CD4-positive, alpha-beta memory T cell (primary cell): ENCODE data around the gene CAMSAP2. TPM values are rescaled to one million over a fixed set of nuclear protein-coding genes. Genes with fewer than 3 reads are reported as not detected.

ENCODE experiments used
- CTCF ChIA-PET: fragments of 350-600 bp; sonication (Branson Sonifier 250); formaldehyde crosslinking; loops from one replicate; lab custom pipeline; 2021; ENCODE audit warnings: inconsistent platforms; ENCODE audit not compliant: partially characterized antibody; lab: Charles Lee
- POLR2A ChIA-PET: fragments of 350-600 bp; sonication (Branson Sonifier 250); formaldehyde crosslinking; loops from one replicate; lab custom pipeline; 2021; ENCODE audit not compliant: partially characterized antibody; lab: Charles Lee
- DNase-seq, 5 donors: peaks; one replicate each; pipeline versions ENCODE4 v3.0.0 to v3.0.0-alpha.2; 2020 to 2022; ENCODE audit warnings: mixed read lengths in 1 of 5
- H3K27ac ChIP-seq: one replicate; pipeline ENCODE4 v1.7.0; 2013; ENCODE audit warnings: low read depth, low read length
- H3K27me3 ChIP-seq: 2 replicates; pipeline ENCODE4 v1.7.0; 2013; ENCODE audit warnings: mild to moderate bottlenecking, low read length, moderate library complexity; ENCODE audit not compliant: insufficient read depth
- H3K36me3 ChIP-seq: 2 replicates; pipeline ENCODE4 v1.7.0; 2013; ENCODE audit warnings: mild to moderate bottlenecking, low read length, moderate library complexity; ENCODE audit not compliant: insufficient read depth
- H3K4me1 ChIP-seq: 2 replicates; pipeline ENCODE4 v1.7.0; 2013; ENCODE audit warnings: mild to moderate bottlenecking, low read length, moderate library complexity; ENCODE audit not compliant: insufficient read depth
- H3K4me3 ChIP-seq, 2 donors: one replicate each; pipeline ENCODE4 v1.7.0; 2013; ENCODE audit warnings: low read length in 2 of 2, mild to moderate bottlenecking in 1 of 2
- H3K9me3 ChIP-seq, 2 donors: one replicate each; pipeline ENCODE4 v1.7.0; 2013; ENCODE audit warnings: low read length in 2 of 2, control low read depth in 1 of 2; ENCODE audit not compliant: control insufficient read depth in 1 of 2
- H3K27ac Mint-ChIP-seq, 7 donors: one replicate each; pipeline ENCODE4 v1.8.0; 2020 to 2021; ENCODE audit warnings: mixed read lengths in 7 of 7, mild to moderate bottlenecking in 6 of 7, inconsistent platforms in 3 of 7, moderate library complexity in 3 of 7
- H3K27me3 Mint-ChIP-seq, 2 donors: one replicate each; pipeline ENCODE4 v1.8.0; 2020 to 2021; ENCODE audit warnings: mixed read lengths in 2 of 2
- H3K36me3 Mint-ChIP-seq, 2 donors: one replicate each; pipeline ENCODE4 v1.8.0; 2020 to 2021; ENCODE audit warnings: mixed read lengths in 2 of 2, inconsistent platforms in 1 of 2, mild to moderate bottlenecking in 1 of 2
- H3K4me1 Mint-ChIP-seq, 4 donors: one replicate each; pipeline ENCODE4 v1.8.0; 2020 to 2021; ENCODE audit warnings: mixed read lengths in 4 of 4, mild to moderate bottlenecking in 1 of 4
- H3K4me3 Mint-ChIP-seq, 8 donors: one replicate each; pipeline ENCODE4 v1.8.0; 2020 to 2021; ENCODE audit warnings: mixed read lengths in 8 of 8, mild to moderate bottlenecking in 7 of 8, moderate library complexity in 6 of 8, inconsistent platforms in 3 of 8
- H3K9me3 Mint-ChIP-seq, 8 donors: one replicate each; pipeline ENCODE4 v1.8.0; 2020 to 2021; ENCODE audit warnings: mixed read lengths in 8 of 8, mild to moderate bottlenecking in 5 of 8, inconsistent platforms in 3 of 8, moderate library complexity in 1 of 8
- intact Hi-C: fragments of 100-400 bp; cut with micrococcal nuclease; formaldehyde crosslinking; loops from one replicate; pipeline ENCODE4 v1.15.1; 2023
- polyA plus RNA-seq, 2 donors: library from polyadenylated mRNA; unstranded; fragments of 300-500 nt; fragmentation: Illumina TruSeq; gene quantifications; one replicate each; pipeline ENCODE4 v1.2.3, GENCODE V29; 2021
- total RNA-seq, 2 experiments: library from RNA; stranded (reverse); gene quantifications; one replicate each; pipeline ENCODE4 v1.2.3, GENCODE V29; 2021

Gene CAMSAP2
- total and polyA plus RNA-seq, 4 experiments from 2014 or later, result 1.1 to 7.5 (median 3.7) TPM

GRCh38 chr1:200845360-200845759 lies 106.7 kb downstream of the CAMSAP2 start:
- Mint-ChIP-seq H3K27me3 (peaks cover 0 to 1% of the 10 kb centered on the region in 2 donors), H3K27ac (no peak overlapping the region), H3K4me3 (no peak overlapping the region), H3K36me3 (peaks cover 9 to 27% of the 10 kb centered on the region in 2 donors), H3K9me3 (no peaks in the 10 kb centered on the region), H3K4me1 (no peaks in the 10 kb centered on the region)
- intact Hi-C loops, result no loop called here
- H3K4me3 ChIP-seq, result no peak overlapping the region
- no peaks in the 10 kb centered on the region for H3K36me3 ChIP-seq
- no peaks in the 10 kb centered on the region for H3K4me1 ChIP-seq
- H3K27me3 ChIP-seq, result no peaks in the 10 kb centered on the region
- DNase-seq, result no peak
- ChIA-PET POLR2A (no interaction called here), CTCF (no interaction called here)
- no peak overlapping the region for H3K27ac ChIP-seq
- no peaks in the 10 kb centered on the region for H3K9me3 ChIP-seq

GRCh38 chr1:200846398-200846797 lies 107.7 kb downstream of the CAMSAP2 start:
- Mint-ChIP-seq H3K27ac (no peak overlapping the region), H3K9me3 (no peaks in the 10 kb centered on the region), H3K4me3 (no peak overlapping the region), H3K36me3 (peaks cover 12 to 28% of the 10 kb centered on the region in 2 donors), H3K27me3 (peaks cover 0 to 1% of the 10 kb centered on the region in 2 donors), H3K4me1 (no peaks in the 10 kb centered on the region)
- intact Hi-C loops, result no loop called here
- no peaks in the 10 kb centered on the region for H3K27me3 ChIP-seq
- CTCF ChIA-PET, result no interaction called here
- POLR2A ChIA-PET, result no interaction called here
- no peaks in the 10 kb centered on the region for H3K4me1 ChIP-seq
- H3K27ac ChIP-seq, result no peak overlapping the region
- H3K9me3 ChIP-seq, result no peaks in the 10 kb centered on the region
- no peak for DNase-seq
- no peak overlapping the region for H3K4me3 ChIP-seq
- H3K36me3 ChIP-seq, result no peaks in the 10 kb centered on the region

GRCh38 chr1:200849430-200849829 lies 110.7 kb downstream of the CAMSAP2 start:
- CTCF ChIA-PET, result no interaction called here
- intact Hi-C loops, result no loop called here
- POLR2A ChIA-PET, result no interaction called here
- H3K27me3 ChIP-seq, result no peaks in the 10 kb centered on the region
- H3K27me3 Mint-ChIP-seq, result no peaks in the 10 kb centered on the region
- no peaks in the 10 kb centered on the region for H3K4me1 ChIP-seq
- no peaks in the 10 kb centered on the region for H3K9me3 Mint-ChIP-seq
- no peak overlapping the region for H3K4me3 ChIP-seq
- no peaks in the 10 kb centered on the region for H3K36me3 ChIP-seq
- H3K9me3 ChIP-seq, result no peaks in the 10 kb centered on the region
- H3K27ac ChIP-seq, result no peak overlapping the region
- peaks cover 0 to 5% (median 4%) of the 10 kb centered on the region in 4 donors for H3K4me1 Mint-ChIP-seq
- no peak overlapping the region for H3K4me3 Mint-ChIP-seq
- H3K36me3 Mint-ChIP-seq, result peaks cover 10 to 31% of the 10 kb centered on the region in 2 donors
- no peak overlapping the region for H3K27ac Mint-ChIP-seq
- DNase-seq, result no peak

- Histone ChIP-seq H3K36me3 (no peaks in the 10 kb centered on the region), H3K9me3 (no peaks in the 10 kb centered on the region), H3K4me3 (no peak overlapping the region), H3K4me1 (no peaks in the 10 kb centered on the region), H3K27ac (no peak overlapping the region), H3K27me3 (no peaks in the 10 kb centered on the region)
- CTCF ChIA-PET, result no interaction called here
- peaks cover 0 to 5% (median 4%) of the 10 kb centered on the region in 4 donors for H3K4me1 Mint-ChIP-seq
- intact Hi-C loops, result no loop called here
- H3K27me3 Mint-ChIP-seq, result no peaks in the 10 kb centered on the region
- no peak overlapping the region for H3K4me3 Mint-ChIP-seq
- peaks cover 10 to 31% of the 10 kb centered on the region in 2 donors for H3K36me3 Mint-ChIP-seq
- POLR2A ChIA-PET, result interaction anchor here (1.5 kb wide), 1 partner anchor 9 kb away, joined by 5 read pairs; no protein-coding TSS in a partner anchor
- H3K27ac Mint-ChIP-seq, result no peak overlapping the region
- DNase-seq, result no peak
- no peaks in the 10 kb centered on the region for H3K9me3 Mint-ChIP-seq
These were observed 111.9 kb downstream of the CAMSAP2 start for GRCh38 chr1:200850554-200850953.

GRCh38 chr1:200856716-200857357 lies 118.1 kb downstream of the CAMSAP2 start:
- no peak overlapping the region for H3K4me3 Mint-ChIP-seq
- Histone ChIP-seq H3K4me1 (peaks cover 2% of the 10 kb centered on the region), H3K27ac (no peak overlapping the region), H3K4me3 (no peak overlapping the region), H3K9me3 (no peaks in the 10 kb centered on the region), H3K27me3 (no peaks in the 10 kb centered on the region), H3K36me3 (no peaks in the 10 kb centered on the region)
- CTCF ChIA-PET, result interaction anchor here (1.3 kb wide), 1 partner anchor 13 kb away, joined by 4 read pairs; no protein-coding TSS in a partner anchor
- peaks cover 3 to 11% of the 10 kb centered on the region in 2 donors for H3K36me3 Mint-ChIP-seq
- no peaks in the 10 kb centered on the region for H3K27me3 Mint-ChIP-seq
- H3K9me3 Mint-ChIP-seq, result no peaks in the 10 kb centered on the region
- POLR2A ChIA-PET, result interaction anchor here (1.1 to 1.3 kb wide), 2 partner anchors 16 to 22 kb away, joined by 3 read pairs; partner anchors contain the start of gene GPR25
- peak overlapping the region in 1 of 7 donors; percentile 1 for H3K27ac Mint-ChIP-seq
- DNase-seq, result no peak
- intact Hi-C loops, result no loop called here
- peaks cover 3 to 12% (median 6%) of the 10 kb centered on the region in 4 donors for H3K4me1 Mint-ChIP-seq

- no peak for DNase-seq
These were observed 119.1 kb downstream of the CAMSAP2 start for GRCh38 chr1:200857804-200858203.

GRCh38 chr1:200861937-200862647 lies 123.4 kb downstream of the CAMSAP2 start:
- Histone ChIP-seq H3K27me3 (no peaks in the 10 kb centered on the region), H3K27ac (peak overlapping the region; percentile 67), H3K4me1 (peaks cover 41% of the 10 kb centered on the region), H3K4me3 (peak overlapping the region in 1 of 2 donors; percentile 5), H3K36me3 (no peaks in the 10 kb centered on the region), H3K9me3 (no peaks in the 10 kb centered on the region)
- CTCF ChIA-PET, result interaction anchor here (0.7 kb wide), 1 partner anchor 10 kb away, joined by 3 read pairs; no protein-coding TSS in a partner anchor
- peak overlapping the region; percentile 37 to 96 (median 80) for H3K27ac Mint-ChIP-seq
- DNase-seq, result peak in 3 of 5 donors; percentile 55 to 64 (median 61)
- POLR2A ChIA-PET, result interaction anchor here (0.6 to 3.1 kb wide), 6 partner anchors 10 to 201 kb away, joined by 3 to 27 read pairs (median 11); partner anchors contain the start of gene GPR25
- no peaks in the 10 kb centered on the region for H3K9me3 Mint-ChIP-seq
- peaks cover 21 to 54% (median 34%) of the 10 kb centered on the region in 4 donors for H3K4me1 Mint-ChIP-seq
- intact Hi-C loops, result loop anchor here (1.0 kb wide), 1 partner anchor 8 kb away; no protein-coding TSS in a partner anchor
- H3K4me3 Mint-ChIP-seq, result peak overlapping the region in 7 of 8 donors; percentile 1 to 77 (median 56)
- no peaks in the 10 kb centered on the region for H3K27me3 Mint-ChIP-seq
- peaks cover 0 to 1% of the 10 kb centered on the region in 2 donors for H3K36me3 Mint-ChIP-seq

More at GRCh38 chr1:200857804-200858203, 119.1 kb downstream of the CAMSAP2 start:
- Mint-ChIP-seq H3K9me3 (no peaks in the 10 kb centered on the region), H3K36me3 (peaks cover 3 to 11% of the 10 kb centered on the region in 2 donors), H3K4me1 (peaks cover 6 to 17% (median 13%) of the 10 kb centered on the region in 4 donors), H3K27me3 (no peaks in the 10 kb centered on the region), H3K4me3 (no peak overlapping the region), H3K27ac (no peak overlapping the region)
- H3K36me3 ChIP-seq, result no peaks in the 10 kb centered on the region
- intact Hi-C loops, result no loop called here
- ChIA-PET CTCF (interaction anchor here (1.3 kb wide), 1 partner anchor 14 kb away, joined by 4 read pairs; no protein-coding TSS in a partner anchor), POLR2A (interaction anchor here (1.3 kb wide), 1 partner anchor 15 kb away, joined by 3 read pairs; the partner anchor contains the start of gene GPR25)
- no peaks in the 10 kb centered on the region for H3K9me3 ChIP-seq
- H3K4me1 ChIP-seq, result peaks cover 12% of the 10 kb centered on the region
- no peak overlapping the region for H3K4me3 ChIP-seq
- H3K27ac ChIP-seq, result no peak overlapping the region
- no peaks in the 10 kb centered on the region for H3K27me3 ChIP-seq
